HG03066 (cell line): ENCODE results near the gene LSM4.
"Not testable (repeated sequence)": the region's sequence is repeated elsewhere in the genome, so short reads cannot be mapped to it uniquely, and the experiment has no call there.

Source experiments
- ATAC-seq: cut with Tn5 transposase; IDR thresholded peaks from one replicate; pipeline ENCODE4 v1.9.1; 2021; ENCODE audit warnings: low read depth; ENCODE audit not compliant: unreplicated experiment

The LSM4 gene

DNA sequence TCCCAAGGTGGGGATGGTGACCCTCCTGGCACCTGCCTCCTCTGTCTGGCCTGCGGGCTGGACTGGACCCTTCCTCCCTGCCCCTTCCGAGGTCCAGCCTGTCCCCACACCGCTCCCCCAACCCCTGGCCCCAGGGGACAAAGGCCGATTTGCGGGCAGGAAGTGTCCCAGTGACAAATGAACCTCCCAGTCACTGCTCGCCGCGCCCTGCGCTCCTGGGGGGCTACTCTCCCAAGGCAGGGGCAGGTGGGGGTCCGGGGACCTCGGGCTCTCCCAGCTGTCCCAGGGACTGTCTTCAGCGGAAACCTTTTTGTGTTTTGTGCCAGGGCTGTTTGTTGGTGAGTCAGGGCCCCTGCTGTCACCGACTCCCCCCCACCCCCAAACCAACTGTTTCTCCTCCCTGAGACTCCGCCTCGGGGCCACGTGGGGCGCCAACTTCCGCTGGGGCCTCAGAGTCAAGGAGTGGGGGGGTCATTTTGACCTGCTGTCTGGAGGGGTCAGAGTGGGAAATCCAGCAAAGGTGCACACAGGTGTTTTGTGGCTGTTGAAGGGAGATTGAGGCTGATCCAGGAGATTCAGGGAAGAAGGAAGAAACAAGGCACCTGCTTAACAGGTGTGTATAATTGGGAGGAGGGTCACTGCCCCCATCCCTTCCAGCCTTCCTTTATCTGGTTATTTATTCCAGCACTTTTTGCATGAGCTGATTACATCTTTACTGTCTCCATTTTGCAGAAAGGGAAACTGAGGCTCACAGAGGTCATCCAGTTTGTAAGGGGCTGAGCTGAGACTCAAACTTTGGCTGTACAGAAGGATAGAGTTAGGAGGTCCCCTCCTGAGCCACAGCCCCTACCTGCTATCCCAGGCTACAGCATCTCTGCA, 18.4 kb upstream of the LSM4 start:
- no peak for ATAC-seq

- ATAC-seq: no peak
These were observed 17.5 kb upstream of the LSM4 start, which contains the start of gene PGPEP1 for GRCh38 chr19:18340190-18340989. Gene PGPEP1, plus strand, starts transcription at chr19:18340598. Its CDS starts 84 bp downstream, at chr19:18340682.

- no peak for ATAC-seq
These were observed 16.8 kb upstream of the LSM4 start for GRCh38 chr19:18339723-18340122.

GRCh38 chr19:18338541-18338940, 15.7 kb upstream of the LSM4 start:
- no peak for ATAC-seq

DNA sequence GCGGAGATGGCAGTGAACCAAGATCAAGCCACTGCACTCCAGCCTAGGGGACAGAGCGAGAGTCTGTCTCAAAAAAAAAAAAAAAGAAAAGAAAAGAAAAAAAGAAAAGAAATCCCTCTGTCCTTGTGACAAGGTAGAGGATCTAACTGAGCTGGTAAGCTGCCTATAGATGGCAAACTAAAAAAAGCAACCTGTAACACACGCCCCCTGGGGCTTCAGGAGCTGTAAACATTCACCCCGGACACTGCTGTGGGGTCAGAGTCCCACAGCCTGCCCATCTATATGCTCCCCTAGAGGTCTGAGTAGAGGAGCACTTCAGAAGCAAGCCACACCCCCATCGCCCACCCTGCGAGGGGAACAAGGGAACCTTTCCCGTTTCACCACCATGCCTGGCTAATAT, 13.2 kb upstream of the LSM4 start:
- no peak for ATAC-seq

GRCh38 chr19:18333680-18334079, 10.8 kb upstream of the LSM4 start:
- ATAC-seq: no peak

DNA sequence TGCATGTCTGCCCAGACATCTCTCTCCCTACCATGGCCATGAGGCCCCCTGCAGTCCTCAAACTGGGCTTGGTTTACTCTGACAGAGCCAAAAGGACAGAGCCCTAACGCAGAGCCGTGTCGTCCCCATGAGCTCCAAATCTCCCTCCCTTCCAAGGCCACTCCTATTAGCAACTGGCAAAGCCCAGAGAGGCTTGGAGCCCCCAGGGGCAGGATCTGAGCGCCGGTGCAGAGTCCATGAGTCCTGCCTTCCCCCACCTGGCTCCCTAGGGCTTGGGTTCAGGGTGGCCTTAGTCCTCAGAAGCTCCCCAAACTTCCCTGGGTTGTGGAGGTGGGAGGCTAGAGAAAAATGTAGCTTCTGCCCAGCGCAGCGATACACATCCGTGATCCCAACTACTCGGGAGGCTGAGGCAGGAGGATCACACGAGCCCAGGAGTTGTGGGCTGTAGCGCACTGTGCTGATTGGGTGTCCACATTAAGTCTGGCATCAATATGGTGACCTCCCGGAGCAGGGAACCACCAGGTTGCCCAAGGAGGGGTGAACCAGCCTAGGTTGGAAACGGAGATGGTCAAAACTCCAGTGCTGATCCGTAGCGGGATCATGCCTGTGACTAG, 10.1 kb upstream of the LSM4 start:
- ATAC-seq: no peak

- ATAC-seq: no peak
These were observed 8.0 kb upstream of the LSM4 start for GRCh38 chr19:18330868-18331267.

- ATAC-seq: no peak
These were observed 6.1 kb upstream of the LSM4 start for GRCh38 chr19:18329035-18329376.

DNA sequence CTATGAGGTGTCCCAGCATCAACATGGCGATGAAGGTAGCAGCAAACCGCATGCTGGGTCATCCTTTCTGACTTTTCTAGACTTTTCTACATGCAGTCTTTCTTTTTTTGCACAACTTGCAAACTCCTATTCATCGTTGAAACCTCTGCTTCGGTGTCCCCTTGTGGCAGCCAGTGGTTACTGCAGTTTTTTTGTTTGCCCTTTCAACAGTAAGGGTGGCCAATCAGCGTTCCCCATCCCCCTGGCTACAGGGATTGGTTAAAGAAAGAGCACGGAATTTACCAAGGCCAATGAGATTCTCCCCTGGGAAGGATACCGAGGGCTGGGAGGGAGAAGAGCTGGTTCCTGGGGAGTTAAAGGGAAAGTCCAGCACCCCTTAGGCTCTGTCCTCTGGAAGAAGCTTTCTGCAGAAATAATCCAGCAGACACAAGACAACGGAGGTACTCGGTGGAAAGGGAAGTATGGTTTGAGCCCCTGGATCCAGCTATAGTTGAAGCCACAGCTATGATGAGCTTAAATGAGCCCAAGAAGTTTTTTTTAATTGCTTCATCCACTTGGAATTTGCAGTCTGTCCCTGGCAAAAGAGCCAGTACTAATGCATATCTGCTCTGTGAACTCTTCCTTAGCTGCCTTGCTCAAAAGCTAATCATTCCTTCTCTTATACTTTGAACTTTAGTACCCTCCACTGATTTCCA, 5.6 kb upstream of the LSM4 start:
- peak; percentile 97 for ATAC-seq

- no peak for ATAC-seq
These were observed 3.9 kb upstream of the LSM4 start for GRCh38 chr19:18326772-18327171.

- not testable (repeated sequence) for ATAC-seq
These were observed 1.5 kb upstream of the LSM4 start for GRCh38 chr19:18324373-18324731.

DNA sequence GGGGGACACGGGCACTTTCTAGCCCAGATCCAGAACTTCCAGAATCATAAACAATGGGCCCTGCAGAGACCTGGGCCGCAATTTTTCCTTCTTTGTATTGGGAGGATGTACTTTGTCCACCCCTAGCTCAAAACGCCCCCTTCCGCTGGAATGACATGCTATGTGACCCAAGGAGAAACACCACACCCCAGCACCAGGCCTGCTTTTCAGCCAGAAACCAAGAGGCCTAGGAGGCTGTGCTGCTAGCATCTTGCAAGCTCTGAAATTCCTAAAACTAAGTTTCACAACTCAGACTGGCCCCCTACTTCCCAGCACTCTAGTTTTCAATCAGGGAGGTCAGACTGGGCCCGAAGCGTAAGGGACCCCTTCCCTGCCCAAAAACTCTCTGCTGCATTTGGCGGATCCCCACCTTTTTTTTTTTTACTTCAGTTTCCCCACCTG, 538 bp downstream of the LSM4 start:
- ATAC-seq: no peak

DNA sequence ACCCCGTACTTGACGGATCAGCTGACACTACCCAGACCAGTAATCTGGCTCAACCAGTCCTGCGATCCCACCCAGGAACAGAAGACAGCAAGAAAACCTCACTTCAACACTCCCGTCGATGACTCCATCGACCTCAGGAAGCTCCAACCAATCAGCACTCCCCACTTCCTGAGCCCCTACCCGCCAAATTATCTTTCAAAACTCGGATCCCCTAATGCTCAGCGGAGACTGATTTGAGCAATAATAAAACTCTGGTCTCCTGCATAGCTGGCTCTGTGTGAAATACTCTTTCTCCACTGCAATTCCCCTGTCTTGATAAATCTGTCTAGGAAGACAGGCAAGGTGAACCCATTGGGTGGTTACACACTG, 1.2 kb downstream of the LSM4 start:
- no peak for ATAC-seq

GRCh38 chr19:18320865-18321733, 1.8 kb downstream of the LSM4 start:
- no peak for ATAC-seq

GRCh38 chr19:18319591-18320135, 3.2 kb downstream of the LSM4 start:
- ATAC-seq: no peak

GRCh38 chr19:18317961-18318800, 4.7 kb downstream of the LSM4 start:
- no peak for ATAC-seq

DNA sequence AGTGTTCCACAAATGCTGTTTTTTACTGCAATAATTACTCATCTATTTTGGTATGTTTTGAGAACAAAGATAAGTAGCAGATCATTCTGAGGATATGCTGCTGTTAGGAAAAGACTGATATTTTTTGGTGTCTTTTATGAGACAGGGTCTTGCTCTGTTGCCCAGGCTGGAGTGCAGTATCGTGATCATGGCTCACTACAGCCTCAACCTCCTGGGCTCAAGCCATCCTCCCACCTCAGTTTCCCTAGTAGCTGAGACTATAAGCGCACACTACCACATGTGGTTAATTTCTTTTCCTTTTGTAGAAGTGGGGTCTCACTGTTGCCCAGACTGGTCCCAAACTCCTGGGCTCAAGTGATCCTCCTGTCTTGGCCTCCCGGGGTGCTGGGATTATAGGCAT, 9.5 kb downstream of the LSM4 start:
- no peak for ATAC-seq

DNA sequence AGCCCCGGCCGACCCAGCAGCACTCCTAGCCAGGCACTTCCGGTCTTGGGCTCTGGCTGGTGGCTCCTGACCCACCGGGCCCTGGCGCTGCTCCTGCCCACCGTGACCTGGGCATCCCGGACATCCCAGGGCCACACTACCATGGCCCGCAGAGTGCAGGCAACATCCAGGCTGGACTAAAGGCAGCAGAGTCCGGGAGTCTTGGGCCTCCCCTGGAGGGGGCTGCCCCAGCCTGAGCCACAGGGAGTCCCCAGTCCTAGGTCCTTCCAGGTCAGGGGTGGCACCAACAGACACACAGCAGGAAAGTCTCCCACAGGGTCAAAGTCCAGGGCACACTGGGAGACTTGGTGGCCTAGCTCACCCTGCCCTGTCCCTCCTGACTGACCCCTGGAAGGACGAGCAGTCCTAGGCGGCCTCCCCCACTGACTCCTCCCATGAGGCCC, 10.8 kb downstream of the LSM4 start:
- no peak for ATAC-seq
